GM12878 (cell line): ENCODE data around the gene DRD1.
"Not testable (repeated sequence)": the region's sequence is repeated elsewhere in the genome, so short reads cannot be mapped to it uniquely, and the experiment has no call there.

Experiments
- BHLHE40 ChIP-seq, 2 experiments: fragments of 450-650 bp in 1 of 2; IDR thresholded peaks; 2 replicates each; pipeline ENCODE4 v1.6.1; 2011 to 2017; ENCODE audit warnings: low read depth in 2 of 2, borderline replicate concordance in 1 of 2, improper control_type of control experiment in 1 of 2, low read length in 1 of 2, mild to moderate bottlenecking in 1 of 2
- CHD2 ChIP-seq: IDR thresholded peaks from 2 replicates; pipeline ENCODE4 v1.6.1; 2011; ENCODE audit warnings: low read depth, low read length, improper control_type of control experiment, borderline replicate concordance
- CTCF ChIP-seq, 3 experiments: IDR thresholded peaks in 2 of 3; conservative IDR thresholded peaks in 1 of 3; 2 replicates each; pipeline ENCODE4 v1.5.1; 2011; ENCODE audit warnings: low read depth in 3 of 3, low read length in 3 of 3, mild to moderate bottlenecking in 3 of 3, control low read depth in 2 of 3, moderate library complexity in 2 of 3, inconsistent platforms in 1 of 3, mixed read lengths in 1 of 3; ENCODE audit not compliant: control insufficient read depth in 2 of 3, insufficient read depth in 1 of 3; ENCODE audit errors: extremely low read depth in 1 of 3
- HCFC1 ChIP-seq: fragments of 150-350 bp; IDR thresholded peaks from 2 replicates; pipeline ENCODE4 v1.6.1; 2014; ENCODE audit warnings: low read length
- IKZF1 ChIP-seq: fragments of 450-650 bp; conservative IDR thresholded peaks from 2 replicates; pipeline ENCODE4 v1.6.1; 2017; ENCODE audit warnings: antibody characterized with exemption, mild to moderate bottlenecking
- MTA3 ChIP-seq: IDR thresholded peaks from 2 replicates; pipeline ENCODE4 v1.6.1; 2012; ENCODE audit warnings: low read length, inconsistent platforms, borderline replicate concordance
- NR2C2 ChIP-seq: IDR thresholded peaks from 2 replicates; pipeline ENCODE4 v1.6.1; 2011; ENCODE audit warnings: borderline replicate concordance, low read depth; ENCODE audit not compliant: control insufficient read depth, insufficient read length
- POLR2A ChIP-seq: IDR thresholded peaks from 2 replicates; pipeline ENCODE4 v1.6.1; 2011; ENCODE audit warnings: low read depth, mild to moderate bottlenecking, low read length
- REST ChIP-seq: IDR thresholded peaks from 2 replicates; pipeline ENCODE4 v1.6.1; 2012; ENCODE audit warnings: mild to moderate bottlenecking, low read depth, low read length
- RFX5 ChIP-seq: IDR thresholded peaks from 2 replicates; pipeline ENCODE4 v1.6.1; 2011; ENCODE audit warnings: low read depth, low read length, improper control_type of control experiment
- TAF1 ChIP-seq: IDR thresholded peaks from 2 replicates; pipeline ENCODE4 v1.6.1; 2011; ENCODE audit warnings: mild to moderate bottlenecking, low read depth, low read length, borderline replicate concordance
- TCF12 ChIP-seq: IDR thresholded peaks from 2 replicates; pipeline ENCODE4 v1.6.1; 2011; ENCODE audit warnings: low read depth, mild to moderate bottlenecking, low read length
- TF ChIP-seq, protein P1 (sequence below): IDR thresholded peaks from 2 replicates; pipeline ENCODE4 v1.6.1; 2011; ENCODE audit warnings: low read depth, mild to moderate bottlenecking, low read length, moderate library complexity, borderline replicate concordance; ENCODE audit errors: extremely low read depth
- TF ChIP-seq, protein P2 (sequence below): fragments of 450-650 bp; IDR thresholded peaks from 2 replicates; pipeline ENCODE4 v1.6.1; 2014; ENCODE audit warnings: mild to moderate bottlenecking

DNA sequence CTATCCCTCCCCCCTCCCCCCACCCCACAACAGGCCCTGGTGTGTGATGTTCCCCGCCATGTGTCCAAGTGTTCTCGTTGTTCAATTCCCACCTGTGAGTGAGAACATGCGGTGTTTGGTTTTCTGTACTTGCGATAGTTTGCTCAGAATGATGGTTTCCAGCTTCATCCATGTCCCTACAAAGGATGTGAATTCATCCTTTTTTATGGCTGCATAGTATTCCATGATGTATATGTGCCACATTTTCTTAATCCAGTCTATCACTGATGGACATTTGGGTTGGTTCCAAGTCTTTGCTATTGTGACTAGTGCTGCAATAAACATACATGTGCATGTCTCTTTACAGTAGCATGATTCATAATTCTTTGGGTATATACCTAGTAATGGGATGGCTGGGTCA is 48.6 kb downstream of the DRD1 start:
- not testable (repeated sequence) for TF ChIP-seq POLR2A; CTCF (IDR thresholded peaks at IDR 0.05 in 2 of 3, conservative IDR thresholded peaks at IDR 0.05 in 1 of 3; ENCODE audit: control insufficient read depth in 2 of 3, extremely low read depth in 1 of 3, insufficient read depth in 1 of 3, low read depth in 3 of 3, low read length in 3 of 3); RFX5; BHLHE40 (IDR thresholded peaks at IDR 0.05; ENCODE audit: borderline replicate concordance in 1 of 2, low read depth in 2 of 2, low read length in 1 of 2); IKZF1; NR2C2; TCF12; MTA3; CHD2; TAF1; HCFC1; REST
- TF ChIP-seq, protein P1, sequence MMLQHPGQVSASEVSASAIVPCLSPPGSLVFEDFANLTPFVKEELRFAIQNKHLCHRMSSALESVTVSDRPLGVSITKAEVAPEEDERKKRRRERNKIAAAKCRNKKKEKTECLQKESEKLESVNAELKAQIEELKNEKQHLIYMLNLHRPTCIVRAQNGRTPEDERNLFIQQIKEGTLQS = not testable (repeated sequence)
- TF ChIP-seq, protein P2, sequence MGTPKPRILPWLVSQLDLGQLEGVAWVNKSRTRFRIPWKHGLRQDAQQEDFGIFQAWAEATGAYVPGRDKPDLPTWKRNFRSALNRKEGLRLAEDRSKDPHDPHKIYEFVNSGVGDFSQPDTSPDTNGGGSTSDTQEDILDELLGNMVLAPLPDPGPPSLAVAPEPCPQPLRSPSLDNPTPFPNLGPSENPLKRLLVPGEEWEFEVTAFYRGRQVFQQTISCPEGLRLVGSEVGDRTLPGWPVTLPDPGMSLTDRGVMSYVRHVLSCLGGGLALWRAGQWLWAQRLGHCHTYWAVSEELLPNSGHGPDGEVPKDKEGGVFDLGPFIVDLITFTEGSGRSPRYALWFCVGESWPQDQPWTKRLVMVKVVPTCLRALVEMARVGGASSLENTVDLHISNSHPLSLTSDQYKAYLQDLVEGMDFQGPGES = not testable (repeated sequence)
